Measurements from ENCODE around the gene VPS33A. TPM values are rescaled to one million over a fixed set of nuclear protein-coding genes. Genes with fewer than 3 reads are reported as not detected.

Gene VPS33A
- total RNA-seq, 1 experiment from 2014 or later = 37.6 TPM

DNA sequence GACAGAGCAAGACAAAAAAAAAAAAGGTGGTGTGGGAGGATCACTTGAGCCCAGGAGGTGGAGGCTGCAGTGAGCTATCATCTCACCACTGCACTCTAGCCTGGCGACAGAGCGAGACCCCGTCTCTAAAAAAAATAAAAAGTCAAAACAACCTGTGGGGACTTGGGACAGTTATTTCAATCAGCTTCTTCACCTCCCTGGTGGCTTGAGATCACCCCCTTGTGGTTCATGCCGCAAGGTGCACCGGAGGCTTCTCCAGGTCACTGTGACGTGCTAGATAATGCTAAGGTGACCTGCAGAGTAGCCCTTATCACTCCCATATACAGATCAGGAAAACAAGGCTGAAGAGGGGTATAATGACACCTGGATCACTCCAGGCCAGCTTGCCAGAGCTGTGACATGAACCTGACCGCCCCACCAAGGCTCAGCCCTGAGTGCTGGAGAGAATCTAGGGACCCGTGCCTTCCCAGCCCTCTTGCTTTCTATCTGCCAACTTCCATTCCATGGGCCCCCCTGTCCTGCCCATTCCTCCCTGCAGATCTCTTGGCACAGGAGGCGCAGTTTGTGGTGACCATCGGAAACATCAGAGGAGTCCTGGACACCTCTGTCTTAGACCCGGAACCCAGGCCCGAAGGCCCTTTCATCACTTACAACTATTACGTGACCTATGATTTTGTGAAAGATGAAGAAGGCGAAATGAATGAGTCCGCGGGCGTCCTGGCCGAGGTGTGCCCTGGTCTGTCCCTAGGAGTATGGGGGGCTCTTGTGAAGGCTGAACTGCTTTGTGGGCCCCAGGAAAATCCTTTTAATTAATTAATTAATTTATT, 75.2 kb downstream of the VPS33A start:
- ChIA-PET CTCF (interaction anchor here (0.6 to 5.4 kb wide), 24 partner anchors 8 to 379 kb away, joined by 3 to 32 read pairs (median 5); partner anchors contain the start of genes B3GNT4, DIABLO, LRRC43 and MLXIP), POLR2A (interaction anchor here (0.6 to 0.8 kb wide), 2 partner anchors 15 to 21 kb away, joined by 3 to 4 read pairs; no protein-coding TSS in a partner anchor)

GRCh38 chr12:122189626-122190475, 76.4 kb downstream of the VPS33A start:
- H3K4me3 Mint-ChIP-seq = no peak overlapping the region
- ChIA-PET CTCF (interaction anchor here (0.6 to 5.4 kb wide), 18 partner anchors 14 to 378 kb away, joined by 3 to 32 read pairs (median 5); partner anchors contain the start of genes B3GNT4, DIABLO and MLXIP), POLR2A (interaction anchor here (0.8 kb wide), 1 partner anchor 16 kb away, joined by 3 read pairs; no protein-coding TSS in a partner anchor)
- H3K27me3 Mint-ChIP-seq (ENCODE audit: low read depth) = no peaks in the 10 kb centered on the region
- H3K4me1 Mint-ChIP-seq = 0 out of 2 replicates have a peak, but pooled peaks cover 3% of the 10 kb centered on the region
- DNase-seq (ENCODE audit: low spot score) (no peak), ATAC-seq (no peak)
- no peaks in the 10 kb centered on the region for H3K36me3 Mint-ChIP-seq
- H3K27ac Mint-ChIP-seq = no peak overlapping the region
- TF ChIP-seq NR3C1 (CRISPR knock-in tag; conservative IDR thresholded peaks at IDR 0.05; ENCODE audit: low read depth) = no peak
- no peak for TF ChIP-seq MLX (CRISPR knock-in tag; IDR thresholded peaks at IDR 0.05)
- TF ChIP-seq CBFB (CRISPR knock-in tag; IDR thresholded peaks at IDR 0.05; ENCODE audit: low read depth) = no peak
- TF ChIP-seq ATF1 (CRISPR knock-in tag; IDR thresholded peaks at IDR 0.05) = no peak
- TF ChIP-seq MYBL2 (CRISPR knock-in tag; IDR thresholded peaks at IDR 0.05) = no peak
- no peak for TF ChIP-seq ZBTB21 (CRISPR knock-in tag; IDR thresholded peaks at IDR 0.05; ENCODE audit: borderline replicate concordance)
- TF ChIP-seq HMGA2 (CRISPR knock-in tag; IDR thresholded peaks at IDR 0.05) = no peak
- no peak for TF ChIP-seq GRHL2 (CRISPR knock-in tag; IDR thresholded peaks at IDR 0.05; ENCODE audit: insufficient replicate concordance, severe bottlenecking)
- no peak for TF ChIP-seq SMAD3 (CRISPR knock-in tag; IDR thresholded peaks at IDR 0.05; ENCODE audit: borderline replicate concordance)
- peaks cover 4% of the 10 kb centered on the region for H3K9me3 Mint-ChIP-seq

More for the DNA sequence above, 75.2 kb downstream of the VPS33A start:
- Mint-ChIP-seq H3K27me3 (ENCODE audit: low read depth) (no peaks in the 10 kb centered on the region), H3K4me3 (no peak overlapping the region), H3K27ac (no peak overlapping the region), H3K9me3 (peaks cover 14% of the 10 kb centered on the region), H3K36me3 (peaks cover 4% of the 10 kb centered on the region; the same call in 1 of the 2 replicates), H3K4me1 (0 out of 2 replicates have a peak, but pooled peaks cover 3% of the 10 kb centered on the region)
- peak; percentile 86 for DNase-seq (ENCODE audit: low spot score)
- ATAC-seq = peak; percentile 88
- TF ChIP-seq ZNF121 (CRISPR knock-in tag; IDR thresholded peaks at IDR 0.05) (0 out of 2 replicates have a peak, but pooled peaks have one; percentile 8), TEAD1 (CRISPR knock-in tag; IDR thresholded peaks at IDR 0.05) (no peak), NR2C2 (CRISPR knock-in tag; IDR thresholded peaks at IDR 0.05) (no peak)
- TF ChIP-seq, protein P1, sequence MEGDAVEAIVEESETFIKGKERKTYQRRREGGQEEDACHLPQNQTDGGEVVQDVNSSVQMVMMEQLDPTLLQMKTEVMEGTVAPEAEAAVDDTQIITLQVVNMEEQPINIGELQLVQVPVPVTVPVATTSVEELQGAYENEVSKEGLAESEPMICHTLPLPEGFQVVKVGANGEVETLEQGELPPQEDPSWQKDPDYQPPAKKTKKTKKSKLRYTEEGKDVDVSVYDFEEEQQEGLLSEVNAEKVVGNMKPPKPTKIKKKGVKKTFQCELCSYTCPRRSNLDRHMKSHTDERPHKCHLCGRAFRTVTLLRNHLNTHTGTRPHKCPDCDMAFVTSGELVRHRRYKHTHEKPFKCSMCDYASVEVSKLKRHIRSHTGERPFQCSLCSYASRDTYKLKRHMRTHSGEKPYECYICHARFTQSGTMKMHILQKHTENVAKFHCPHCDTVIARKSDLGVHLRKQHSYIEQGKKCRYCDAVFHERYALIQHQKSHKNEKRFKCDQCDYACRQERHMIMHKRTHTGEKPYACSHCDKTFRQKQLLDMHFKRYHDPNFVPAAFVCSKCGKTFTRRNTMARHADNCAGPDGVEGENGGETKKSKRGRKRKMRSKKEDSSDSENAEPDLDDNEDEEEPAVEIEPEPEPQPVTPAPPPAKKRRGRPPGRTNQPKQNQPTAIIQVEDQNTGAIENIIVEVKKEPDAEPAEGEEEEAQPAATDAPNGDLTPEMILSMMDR (IDR thresholded peaks at IDR 0.05) = peak; percentile 69

- POLR2A ChIA-PET = no interaction called here
- CTCF ChIA-PET = interaction anchor here (0.9 to 5.4 kb wide), 4 partner anchors 12 to 56 kb away, joined by 3 to 32 read pairs (median 4); no protein-coding TSS in a partner anchor
- Mint-ChIP-seq H3K9me3 (no peaks in the 10 kb centered on the region), H3K27me3 (ENCODE audit: low read depth) (peaks cover 12% of the 10 kb centered on the region), H3K4me1 (peaks cover 3% of the 10 kb centered on the region; the same call in 1 of the 2 replicates), H3K4me3 (no peak overlapping the region), H3K27ac (no peak overlapping the region), H3K36me3 (no peaks in the 10 kb centered on the region)
- peak; percentile 31 for DNase-seq (ENCODE audit: low spot score)
- no peak for ATAC-seq
- TF ChIP-seq TEAD4 (CRISPR knock-in tag; IDR thresholded peaks at IDR 0.05) (no peak), RELA (CRISPR knock-in tag; IDR thresholded peaks at IDR 0.05; ENCODE audit: borderline replicate concordance) (no peak), PRRX2 (CRISPR knock-in tag; IDR thresholded peaks at IDR 0.05) (no peak), OVOL2 (CRISPR knock-in tag; IDR thresholded peaks at IDR 0.05; ENCODE audit: borderline replicate concordance) (no peak)
- TF ChIP-seq, protein P2, sequence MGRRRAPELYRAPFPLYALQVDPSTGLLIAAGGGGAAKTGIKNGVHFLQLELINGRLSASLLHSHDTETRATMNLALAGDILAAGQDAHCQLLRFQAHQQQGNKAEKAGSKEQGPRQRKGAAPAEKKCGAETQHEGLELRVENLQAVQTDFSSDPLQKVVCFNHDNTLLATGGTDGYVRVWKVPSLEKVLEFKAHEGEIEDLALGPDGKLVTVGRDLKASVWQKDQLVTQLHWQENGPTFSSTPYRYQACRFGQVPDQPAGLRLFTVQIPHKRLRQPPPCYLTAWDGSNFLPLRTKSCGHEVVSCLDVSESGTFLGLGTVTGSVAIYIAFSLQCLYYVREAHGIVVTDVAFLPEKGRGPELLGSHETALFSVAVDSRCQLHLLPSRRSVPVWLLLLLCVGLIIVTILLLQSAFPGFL (CRISPR knock-in tag; IDR thresholded peaks at IDR 0.05; ENCODE audit: borderline replicate concordance) = no peak
- TF ChIP-seq, protein P3, sequence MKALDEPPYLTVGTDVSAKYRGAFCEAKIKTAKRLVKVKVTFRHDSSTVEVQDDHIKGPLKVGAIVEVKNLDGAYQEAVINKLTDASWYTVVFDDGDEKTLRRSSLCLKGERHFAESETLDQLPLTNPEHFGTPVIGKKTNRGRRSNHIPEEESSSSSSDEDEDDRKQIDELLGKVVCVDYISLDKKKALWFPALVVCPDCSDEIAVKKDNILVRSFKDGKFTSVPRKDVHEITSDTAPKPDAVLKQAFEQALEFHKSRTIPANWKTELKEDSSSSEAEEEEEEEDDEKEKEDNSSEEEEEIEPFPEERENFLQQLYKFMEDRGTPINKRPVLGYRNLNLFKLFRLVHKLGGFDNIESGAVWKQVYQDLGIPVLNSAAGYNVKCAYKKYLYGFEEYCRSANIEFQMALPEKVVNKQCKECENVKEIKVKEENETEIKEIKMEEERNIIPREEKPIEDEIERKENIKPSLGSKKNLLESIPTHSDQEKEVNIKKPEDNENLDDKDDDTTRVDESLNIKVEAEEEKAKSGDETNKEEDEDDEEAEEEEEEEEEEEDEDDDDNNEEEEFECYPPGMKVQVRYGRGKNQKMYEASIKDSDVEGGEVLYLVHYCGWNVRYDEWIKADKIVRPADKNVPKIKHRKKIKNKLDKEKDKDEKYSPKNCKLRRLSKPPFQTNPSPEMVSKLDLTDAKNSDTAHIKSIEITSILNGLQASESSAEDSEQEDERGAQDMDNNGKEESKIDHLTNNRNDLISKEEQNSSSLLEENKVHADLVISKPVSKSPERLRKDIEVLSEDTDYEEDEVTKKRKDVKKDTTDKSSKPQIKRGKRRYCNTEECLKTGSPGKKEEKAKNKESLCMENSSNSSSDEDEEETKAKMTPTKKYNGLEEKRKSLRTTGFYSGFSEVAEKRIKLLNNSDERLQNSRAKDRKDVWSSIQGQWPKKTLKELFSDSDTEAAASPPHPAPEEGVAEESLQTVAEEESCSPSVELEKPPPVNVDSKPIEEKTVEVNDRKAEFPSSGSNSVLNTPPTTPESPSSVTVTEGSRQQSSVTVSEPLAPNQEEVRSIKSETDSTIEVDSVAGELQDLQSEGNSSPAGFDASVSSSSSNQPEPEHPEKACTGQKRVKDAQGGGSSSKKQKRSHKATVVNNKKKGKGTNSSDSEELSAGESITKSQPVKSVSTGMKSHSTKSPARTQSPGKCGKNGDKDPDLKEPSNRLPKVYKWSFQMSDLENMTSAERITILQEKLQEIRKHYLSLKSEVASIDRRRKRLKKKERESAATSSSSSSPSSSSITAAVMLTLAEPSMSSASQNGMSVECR (CRISPR knock-in tag; IDR thresholded peaks at IDR 0.05; ENCODE audit: borderline replicate concordance) = no peak
- TF ChIP-seq, protein P4, sequence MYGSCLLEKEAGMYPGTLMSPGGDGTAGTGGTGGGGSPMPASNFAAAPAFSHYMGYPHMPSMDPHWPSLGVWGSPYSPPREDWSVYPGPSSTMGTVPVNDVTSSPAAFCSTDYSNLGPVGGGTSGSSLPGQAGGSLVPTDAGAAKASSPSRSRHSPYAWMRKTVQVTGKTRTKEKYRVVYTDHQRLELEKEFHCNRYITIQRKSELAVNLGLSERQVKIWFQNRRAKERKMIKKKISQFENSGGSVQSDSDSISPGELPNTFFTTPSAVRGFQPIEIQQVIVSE (CRISPR knock-in tag; IDR thresholded peaks at IDR 0.05; ENCODE audit: borderline replicate concordance) = no peak
Observed at GRCh38 chr12:122187466-122187865, 78.8 kb downstream of the VPS33A start.
